Measurements from ENCODE around the gene LRRFIP2.
"Not testable (repeated sequence)": the region's sequence is repeated elsewhere in the genome, so short reads cannot be mapped to it uniquely, and the experiment has no call there.

The LRRFIP2 gene, protein sequence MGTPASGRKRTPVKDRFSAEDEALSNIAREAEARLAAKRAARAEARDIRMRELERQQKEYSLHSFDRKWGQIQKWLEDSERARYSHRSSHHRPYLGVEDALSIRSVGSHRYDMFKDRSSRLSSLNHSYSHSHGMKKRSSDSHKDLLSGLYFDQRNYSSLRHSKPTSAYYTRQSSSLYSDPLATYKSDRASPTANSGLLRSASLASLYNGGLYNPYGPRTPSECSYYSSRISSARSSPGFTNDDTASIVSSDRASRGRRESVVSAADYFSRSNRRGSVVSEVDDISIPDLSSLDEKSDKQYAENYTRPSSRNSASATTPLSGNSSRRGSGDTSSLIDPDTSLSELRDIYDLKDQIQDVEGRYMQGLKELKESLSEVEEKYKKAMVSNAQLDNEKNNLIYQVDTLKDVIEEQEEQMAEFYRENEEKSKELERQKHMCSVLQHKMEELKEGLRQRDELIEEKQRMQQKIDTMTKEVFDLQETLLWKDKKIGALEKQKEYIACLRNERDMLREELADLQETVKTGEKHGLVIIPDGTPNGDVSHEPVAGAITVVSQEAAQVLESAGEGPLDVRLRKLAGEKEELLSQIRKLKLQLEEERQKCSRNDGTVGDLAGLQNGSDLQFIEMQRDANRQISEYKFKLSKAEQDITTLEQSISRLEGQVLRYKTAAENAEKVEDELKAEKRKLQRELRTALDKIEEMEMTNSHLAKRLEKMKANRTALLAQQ

GRCh38 chr3:37174532-37175126 is at the start of gene LRRFIP2:
Gene LRRFIP2 (minus strand): TSS chr3:37174582. CDS start chr3:37148983, 25,599 bp downstream.
- peak in 1 of 2 experiments; percentile 61 for DNase-seq (ENCODE audit: low read depth in 2 of 2)

DNA sequence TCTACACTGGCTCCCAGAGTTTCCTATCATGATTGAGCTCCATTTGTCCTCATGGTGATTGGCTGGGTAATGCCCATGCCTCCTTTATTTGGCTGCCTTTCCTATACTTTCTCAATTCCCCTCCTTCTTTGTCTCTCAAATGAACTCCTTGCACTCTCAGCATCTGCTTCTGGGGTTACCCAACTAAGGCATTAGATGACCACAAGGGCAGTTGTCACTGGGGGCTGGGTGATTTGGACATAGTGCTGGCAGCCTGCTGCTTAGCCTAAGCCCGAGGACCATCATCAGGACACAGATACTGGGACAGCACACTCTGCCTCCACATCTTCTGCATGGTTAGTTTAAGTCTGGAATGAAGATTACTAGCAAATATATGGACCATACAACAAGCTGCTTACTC is 49.2 kb upstream of the LRRFIP2 start:
- DNase-seq (ENCODE audit: low read depth in 2 of 2) = no peak

GRCh38 chr3:37223141-37223558 is 48.8 kb upstream of the LRRFIP2 start:
- no peak for DNase-seq (ENCODE audit: low read depth in 2 of 2)

DNA sequence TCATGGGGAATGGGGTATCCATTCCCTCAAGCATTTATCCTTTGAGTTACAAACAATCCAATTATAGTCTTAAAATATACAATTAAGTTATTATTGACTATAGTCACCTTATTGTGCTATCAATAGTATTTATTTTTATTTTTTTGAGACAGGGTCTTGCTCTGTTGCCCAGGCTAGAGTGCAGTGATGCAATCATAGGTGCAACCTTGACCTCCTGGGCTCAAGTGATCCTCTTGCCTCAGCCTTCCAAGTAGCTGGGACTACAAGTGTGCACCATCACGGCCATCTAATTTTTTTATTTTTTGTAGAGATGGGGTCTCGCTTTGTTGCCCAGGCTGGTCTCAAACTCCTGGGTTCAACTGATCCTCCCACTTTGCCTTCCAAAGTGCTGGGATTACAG is 48.2 kb upstream of the LRRFIP2 start:
- not testable (repeated sequence) for DNase-seq (ENCODE audit: low read depth in 2 of 2)

DNA sequence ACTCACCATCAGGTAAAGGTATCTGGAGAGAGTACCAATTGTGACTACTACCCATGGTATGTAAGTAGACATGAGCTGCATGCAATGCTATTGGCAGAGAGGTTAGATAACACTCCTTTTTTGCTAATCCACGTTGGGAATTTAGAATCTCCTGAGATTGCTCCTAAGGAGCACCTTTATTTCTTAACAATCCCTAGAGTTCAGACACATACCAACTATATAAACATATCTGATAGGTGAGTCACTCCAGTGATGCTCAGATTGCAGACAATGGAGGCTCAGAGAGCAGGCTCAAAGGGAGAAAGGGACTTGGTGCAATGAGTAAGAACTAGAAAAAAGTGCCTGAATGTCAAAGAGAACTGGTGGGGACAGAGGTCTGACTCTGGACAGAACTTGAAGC is 47.0 kb upstream of the LRRFIP2 start:
- DNase-seq (ENCODE audit: low read depth in 2 of 2) = no peak

- no peak for DNase-seq (ENCODE audit: low read depth in 2 of 2)
Observed at GRCh38 chr3:37219266-37219665, 44.9 kb upstream of the LRRFIP2 start.

DNA sequence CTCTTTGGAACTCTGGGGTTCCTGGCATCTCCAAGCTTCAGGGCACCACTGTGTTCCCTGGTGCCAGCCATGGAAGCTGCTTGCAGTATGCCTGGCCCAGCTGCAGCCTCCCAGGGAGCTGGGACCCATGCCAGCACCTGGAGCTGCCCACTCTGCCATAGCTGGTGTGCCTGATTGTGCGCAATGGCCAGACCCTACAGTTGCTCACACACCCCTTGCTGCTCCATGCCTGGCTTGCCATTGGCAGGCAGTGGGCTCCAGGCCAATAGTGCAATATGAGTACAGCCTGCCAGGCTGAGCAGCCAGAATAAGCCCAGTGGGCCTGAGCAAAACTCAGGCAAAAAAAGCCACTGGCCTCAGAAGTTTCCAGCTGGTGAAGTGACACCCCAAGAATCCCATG is 43.8 kb upstream of the LRRFIP2 start:
- DNase-seq (ENCODE audit: low read depth in 2 of 2) = no peak

- DNase-seq (ENCODE audit: low read depth in 2 of 2) = no peak
Observed at GRCh38 chr3:37217098-37217849, 42.9 kb upstream of the LRRFIP2 start.

DNA sequence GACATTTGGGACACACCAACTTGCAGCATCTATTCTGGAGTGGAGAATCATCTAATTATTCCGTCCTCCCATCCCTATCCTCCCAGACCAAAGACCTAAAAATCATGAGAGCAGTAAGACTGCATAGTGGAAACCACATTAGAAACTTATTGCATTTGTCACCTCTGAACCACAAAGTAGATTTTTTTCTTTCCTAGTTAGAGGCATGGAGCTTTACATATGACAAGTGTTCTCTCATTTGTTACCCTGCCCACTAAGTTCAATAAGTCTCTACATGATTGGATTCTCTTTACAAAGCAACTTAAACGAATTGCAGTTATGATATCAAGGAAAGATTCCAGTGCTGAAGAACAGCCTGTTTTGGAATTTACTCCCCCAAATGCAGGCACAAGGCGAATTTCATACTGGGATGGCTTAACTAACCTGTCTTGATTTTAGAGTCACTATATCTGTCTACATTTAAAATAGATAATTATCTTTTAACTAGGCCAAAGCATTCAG is 42.3 kb upstream of the LRRFIP2 start:
- no peak for DNase-seq (ENCODE audit: low read depth in 2 of 2)

DNA sequence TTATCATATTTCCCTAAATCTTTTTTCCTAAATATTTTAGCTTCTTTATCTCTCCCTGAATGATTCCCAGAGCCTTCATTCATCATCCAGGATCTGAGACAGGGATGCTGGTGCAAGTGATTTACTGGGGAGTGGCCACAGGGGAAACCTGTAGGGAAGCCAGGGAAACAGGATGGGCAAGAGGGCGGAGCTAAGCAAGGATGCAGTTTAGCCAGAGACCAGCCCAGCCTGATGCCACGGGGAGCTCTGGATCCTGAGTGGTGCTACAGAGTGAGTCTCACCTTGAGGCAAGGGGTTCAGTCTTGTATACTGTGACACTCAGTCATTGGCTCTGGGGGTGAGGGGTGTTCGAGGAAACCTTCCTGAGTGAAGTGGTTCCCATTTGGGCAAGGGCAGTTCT is 39.7 kb upstream of the LRRFIP2 start:
- DNase-seq (ENCODE audit: low read depth in 2 of 2) = no peak

DNA sequence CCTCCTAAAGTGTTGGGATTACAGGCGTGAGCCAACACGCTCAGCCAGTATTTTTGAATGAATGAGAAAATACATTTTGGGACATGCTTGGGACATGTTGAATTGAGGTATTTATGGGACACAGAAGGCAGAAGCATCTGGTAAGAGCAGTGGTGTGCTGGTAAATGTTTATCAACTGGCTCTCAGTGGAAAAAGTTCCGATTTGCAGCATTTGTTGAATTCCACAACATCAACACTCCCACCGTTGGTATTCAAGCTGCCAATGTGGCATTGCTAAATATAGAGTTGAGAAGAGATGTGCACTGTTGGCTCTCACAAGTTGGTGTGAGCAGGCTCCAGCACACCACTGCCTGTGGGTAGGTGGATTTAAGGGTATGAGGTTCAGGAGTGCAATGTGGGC is 35.8 kb upstream of the LRRFIP2 start:
- no peak for DNase-seq (ENCODE audit: low read depth in 2 of 2)

GRCh38 chr3:37208576-37208975 is 34.2 kb upstream of the LRRFIP2 start:
- not testable (repeated sequence) for DNase-seq (ENCODE audit: low read depth in 2 of 2)

DNA sequence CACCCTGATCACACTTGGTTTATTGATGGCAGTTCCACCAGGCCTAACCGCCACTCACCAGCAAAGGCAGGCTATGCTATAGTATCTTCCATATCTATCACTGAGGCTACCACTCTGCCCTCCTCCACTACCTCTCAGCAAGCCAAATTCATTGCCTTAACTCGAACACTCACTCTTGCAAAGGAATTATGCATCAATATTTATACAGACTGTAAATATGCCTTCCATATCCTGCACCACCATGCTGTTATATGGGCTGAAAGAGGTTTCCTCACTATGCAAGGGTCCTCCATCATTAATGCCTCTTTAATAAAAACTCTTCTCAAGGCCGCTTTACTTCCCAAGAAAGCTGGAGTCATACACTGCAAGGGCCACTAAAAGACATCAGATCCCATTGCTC is 33.6 kb upstream of the LRRFIP2 start:
- not testable (repeated sequence) for DNase-seq (ENCODE audit: low read depth in 2 of 2)

- DNase-seq (ENCODE audit: low read depth in 2 of 2) = not testable (repeated sequence)
Observed at GRCh38 chr3:37206041-37206440, 31.7 kb upstream of the LRRFIP2 start.

DNA sequence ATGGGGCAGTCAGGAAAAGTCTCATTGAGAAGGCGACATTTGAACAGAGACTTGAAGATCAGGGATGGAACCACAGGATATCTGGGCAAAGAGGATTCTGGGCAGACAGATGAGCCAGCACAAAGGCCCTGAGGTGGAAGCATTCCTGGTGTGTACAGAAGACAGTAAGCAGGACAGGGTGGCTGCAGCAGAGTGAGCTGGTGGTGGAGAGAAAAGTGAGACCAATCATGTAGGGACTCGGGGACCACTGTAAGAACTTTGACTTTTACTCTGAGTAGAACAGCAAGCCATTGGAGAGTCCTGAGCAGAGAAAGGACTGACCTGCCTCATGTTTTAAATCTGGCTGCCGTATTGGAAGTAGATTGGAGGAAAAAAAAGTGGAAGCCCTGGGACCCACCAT is 29.9 kb upstream of the LRRFIP2 start:
- DNase-seq (ENCODE audit: low read depth in 2 of 2) = no peak

DNA sequence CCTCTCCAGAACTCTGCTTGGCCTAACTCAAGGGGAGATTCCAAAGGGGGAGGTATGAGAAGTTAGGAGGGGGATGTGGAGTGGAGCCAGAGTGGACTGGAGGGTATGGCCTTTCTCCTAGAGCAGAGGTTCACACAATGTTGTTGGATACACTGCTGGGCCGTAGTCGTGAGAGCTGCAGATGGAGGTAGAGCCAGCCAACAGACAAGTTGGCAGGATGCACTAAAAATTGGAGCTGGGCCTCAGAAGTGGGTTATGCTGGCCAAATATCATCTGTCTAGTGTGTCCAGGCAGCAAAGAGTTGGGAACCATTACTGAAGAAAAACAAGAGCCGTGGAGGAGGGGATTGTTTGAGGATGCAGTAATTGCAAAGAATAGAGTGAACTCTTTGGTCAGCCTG is 27.7 kb upstream of the LRRFIP2 start:
- DNase-seq (ENCODE audit: low read depth in 2 of 2) = no peak

DNA sequence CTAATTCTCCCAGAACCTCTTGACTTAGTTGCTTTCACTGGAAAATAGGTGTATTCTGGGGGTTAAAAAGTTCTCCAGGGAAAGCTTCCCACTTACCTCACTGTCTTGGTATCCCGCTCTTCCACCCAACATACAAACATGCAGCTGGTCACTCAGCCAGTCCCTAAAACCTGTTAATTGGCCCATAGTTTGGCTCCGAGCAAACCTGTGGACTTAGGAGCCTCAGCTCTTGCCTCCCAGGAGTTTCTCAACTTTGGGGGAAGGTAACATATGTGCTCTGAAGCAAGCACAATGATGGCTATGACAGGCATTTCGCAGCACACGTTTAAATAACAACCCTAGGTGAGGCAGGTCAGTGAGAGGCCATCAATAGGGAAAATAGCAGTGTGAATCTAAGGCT is 25.8 kb upstream of the LRRFIP2 start:
- DNase-seq (ENCODE audit: low read depth in 2 of 2) = no peak

DNA sequence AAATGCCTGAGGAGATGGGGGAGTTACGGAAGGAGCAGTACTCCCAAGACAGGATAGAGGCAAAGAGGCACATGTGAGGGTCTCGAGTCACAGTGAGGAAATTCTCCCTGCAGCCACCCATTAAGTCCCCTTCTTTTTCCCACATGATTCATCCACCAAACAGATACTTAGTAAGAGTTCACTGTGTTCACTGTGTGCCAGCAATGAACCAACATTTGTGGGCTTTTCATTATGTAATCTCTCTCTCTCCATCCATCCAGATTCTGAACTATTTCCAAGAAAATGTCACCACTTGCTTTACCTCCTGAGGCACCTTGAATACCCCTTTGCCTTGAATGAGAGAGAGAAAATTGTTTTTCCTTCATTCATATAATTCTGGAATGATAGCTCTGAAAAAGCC is 24.6 kb upstream of the LRRFIP2 start:
- no peak for DNase-seq (ENCODE audit: low read depth in 2 of 2)

DNA sequence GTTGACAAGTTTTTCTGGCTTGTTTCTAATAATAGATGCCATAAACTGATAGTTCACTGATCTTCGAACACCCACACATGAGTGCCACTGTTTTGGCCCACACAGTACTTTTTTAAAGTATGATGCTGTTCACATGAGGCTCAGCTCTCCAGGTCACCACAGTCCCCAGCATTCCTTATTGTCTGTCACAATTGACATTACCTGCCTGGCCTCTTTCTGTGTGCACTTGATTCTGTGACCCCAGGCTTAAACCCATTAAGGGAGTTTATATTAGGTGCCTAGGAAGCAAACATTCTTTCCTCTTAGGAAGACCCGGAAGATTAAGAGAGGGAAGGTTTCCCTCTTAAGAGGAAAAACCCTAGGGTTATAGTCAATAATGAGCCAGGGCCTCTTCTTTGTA is 24.2 kb upstream of the LRRFIP2 start:
- no peak for DNase-seq (ENCODE audit: low read depth in 2 of 2)

- DNase-seq (ENCODE audit: low read depth in 2 of 2) = peak; percentile 70 to 71
Observed at GRCh38 chr3:37197810-37198371, 23.5 kb upstream of the LRRFIP2 start.

GRCh38 chr3:37194533-37194932 is 20.2 kb upstream of the LRRFIP2 start:
- DNase-seq (ENCODE audit: low read depth in 2 of 2) = no peak

Measured in fibroblast of skin of left biceps (primary cell).